Right lobe of liver (tissue), 6 donors: ENCODE data around the gene ARHGEF38. TPM values are rescaled to one million over a fixed set of nuclear protein-coding genes. Genes with fewer than 3 reads are reported as not detected.
"Not testable (repeated sequence)": the region's sequence is repeated elsewhere in the genome, so short reads cannot be mapped to it uniquely, and the experiment has no call there.

ENCODE experiments used
- ATAC-seq, 4 donors: fragments of 200-7000 bp; cut with Tn5 transposase; one replicate each; pipeline ENCODE4 v1.9.1; 2020; ENCODE audit warnings: mild to moderate bottlenecking in 4 of 4, moderate library complexity in 4 of 4
- DNase-seq, 3 donors: peaks; one replicate each; pipeline ENCODE4 v3.0.0-alpha.2; 2020
- H3K27ac ChIP-seq, 3 donors: fragments of 200-600 bp; one replicate each; pipeline ENCODE4 v1.8.0; 2022
- H3K27me3 ChIP-seq, 2 donors: fragments of 200-600 bp; one replicate each; pipeline ENCODE4 v1.8.0; 2022
- H3K36me3 ChIP-seq, 4 donors: fragments of 200-600 bp; sonication (generic) in 1 of 4; one replicate each; pipeline versions ENCODE4 v1.5.1 to v1.8.0; 2017 to 2022; ENCODE audit warnings: control low read depth in 1 of 4
- H3K4me1 ChIP-seq, 4 donors: fragments of 200-600 bp; sonication (generic) in 1 of 4; one replicate each; pipeline versions ENCODE4 v1.5.1 to v1.8.0; 2017 to 2022; ENCODE audit warnings: control low read depth in 1 of 4
- H3K4me3 ChIP-seq, 3 donors: fragments of 200-600 bp; one replicate each; pipeline ENCODE4 v1.8.0; 2022
- H3K9me3 ChIP-seq, 4 donors: fragments of 200-600 bp; sonication (generic) in 1 of 4; one replicate each; pipeline versions ENCODE4 v1.5.1 to v1.8.0; 2017 to 2022; ENCODE audit warnings: control low read depth in 1 of 4
- CTCF ChIP-seq, 4 donors: fragments of 200-600 bp in 3 of 4; fragments of 450-650 bp in 1 of 4; IDR thresholded peaks; one replicate each; pipeline versions ENCODE4 v1.5.1 to v1.8.0; 2016 to 2022; ENCODE audit warnings: antibody characterized with exemption in 4 of 4, mild to moderate bottlenecking in 2 of 4
- POLR2A ChIP-seq: fragments of 450-650 bp; IDR thresholded peaks from one replicate; pipeline ENCODE4 v1.6.1; 2017; ENCODE audit warnings: antibody characterized with exemption, mild to moderate bottlenecking
- WGBS: methylation state at CpG from one replicate; pipeline ENCODE4 v1.1.6; 2018; ENCODE audit warnings: low coverage, low lambda C conversion rate; ENCODE audit not compliant: insufficient coverage; ENCODE audit errors: missing lambda C conversion rate; 5-methylcytosine and 5-hydroxymethylcytosine counted together
- intact Hi-C, 2 donors: fragments of 100-400 bp; cut with DNase I; formaldehyde crosslinking; loops; one replicate each; pipeline versions ENCODE4 v1.11.2 to v1.14.1; 2022
- small RNA-seq, 2 experiments: library from RNA; depleted of rRNA; stranded (forward); fragments of <200 nt; gene quantifications; one replicate each; pipeline ENCODE3, GENCODE V24; 2016
- total RNA-seq, 6 experiments: library from RNA; depleted of rRNA in 2 of 6; stranded (reverse); fragments of >200 nt in 2 of 6; fragmentation: NEBNext Ultra II Directional in 3 of 6; extraction: Animal tissue kit (Norgen Biotek cat#: 25700) in 3 of 6; gene quantifications; one replicate each; pipeline versions ENCODE4 v1.1.0 to v1.2.4, GENCODE V29; 2016 to 2023
- donor health status: DM: no; HTN: yes; CAD: no.
- donor health status: DM: no; HTN: no; CAD: no.
- donor health status: DM: no; HTN: no; CAD: no.
- donor health status: DM: no; HTN: yes; CAD: no.
- donor health status: DM: no; HTN: yes; CAD: no.

ARHGEF38 gene
- total RNA-seq, 6 experiments from 2014 or later, result 0.06 to 0.55 (median 0.15) TPM

DNA sequence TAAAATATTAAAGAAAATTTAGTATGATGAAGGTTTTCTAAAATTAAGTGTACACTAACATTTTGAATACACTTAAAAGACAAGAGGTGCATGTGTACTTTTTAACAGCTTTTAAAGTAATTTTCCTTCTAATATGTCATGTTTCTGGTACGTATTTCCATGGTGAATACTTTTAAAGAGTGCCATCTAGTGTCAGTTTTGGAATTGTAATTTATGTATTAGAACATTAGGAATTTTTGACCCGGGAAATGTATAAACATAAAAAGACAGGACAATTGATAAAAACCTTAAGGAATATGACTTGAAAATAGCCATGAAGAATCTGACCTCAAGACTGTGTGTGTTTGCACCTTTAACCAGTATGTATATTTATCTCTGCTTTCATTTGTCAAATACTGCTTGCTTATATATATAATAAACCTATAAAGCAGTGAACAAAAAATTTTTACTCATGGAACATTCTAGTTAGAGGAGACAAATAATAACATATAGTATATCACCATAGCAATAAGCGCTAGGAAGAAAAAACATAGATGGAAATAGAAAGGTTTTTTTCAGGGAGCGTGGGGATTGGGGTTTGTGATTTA lies 163.4 kb downstream of the ARHGEF38 start:
- Histone ChIP-seq H3K4me1 (peaks cover 0 to 15% (median 0%) of the 10 kb centered on the region in 4 donors), H3K4me3 (no peak overlapping the region), H3K27me3 (no peaks in the 10 kb centered on the region), H3K27ac (no peak overlapping the region), H3K9me3 (no peaks in the 10 kb centered on the region), H3K36me3 (peaks cover 0 to 3% (median 0%) of the 10 kb centered on the region in 4 donors)
- TF ChIP-seq POLR2A, result no peak
- TF ChIP-seq CTCF (IDR thresholded peaks at IDR 0.05), result peak; percentile 51 to 60 (median 58)
- DNase-seq (no peak), ATAC-seq (peak; percentile 36 to 63 (median 54))
- 43% methylated on average over 4 of the region's 4 CpGs for WGBS
- intact Hi-C loops, result no loop called here

GRCh38 chr4:105719204-105719603 lies 166.8 kb downstream of the ARHGEF38 start:
- DNase-seq, result no peak
- Histone ChIP-seq H3K4me1 (no peaks in the 10 kb centered on the region), H3K4me3 (no peak overlapping the region), H3K36me3 (peaks cover 0 to 3% (median 0%) of the 10 kb centered on the region in 4 donors), H3K9me3 (no peaks in the 10 kb centered on the region), H3K27me3 (no peaks in the 10 kb centered on the region), H3K27ac (no peak overlapping the region)
- 75% methylated on average over 2 of the region's 2 CpGs for WGBS
- intact Hi-C loops, result no loop called here
- TF ChIP-seq CTCF (IDR thresholded peaks at IDR 0.05), result no peak
- TF ChIP-seq POLR2A, result no peak
- ATAC-seq, result no peak

DNA sequence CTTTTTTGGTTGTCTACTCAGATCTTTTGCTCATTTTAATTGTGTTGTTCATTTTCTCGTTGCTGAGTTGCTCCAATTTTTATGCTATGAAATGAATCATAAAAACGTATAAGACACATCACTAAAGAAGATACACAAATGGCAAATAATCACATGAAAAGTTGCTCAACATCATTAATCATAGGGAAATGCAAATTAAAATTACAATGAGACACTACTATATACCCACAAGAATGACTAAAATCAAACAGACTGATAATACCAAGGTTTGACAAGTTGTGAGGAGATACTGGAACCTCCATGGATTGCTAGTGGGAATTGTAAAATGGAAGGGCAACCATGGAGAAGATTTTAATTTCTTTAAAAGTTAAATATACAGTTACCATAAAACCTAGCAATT lies 173.2 kb downstream of the ARHGEF38 start:
- no peaks in the 10 kb centered on the region for H3K36me3 ChIP-seq
- TF ChIP-seq POLR2A (no peak), CTCF (IDR thresholded peaks at IDR 0.05) (no peak)
- H3K9me3 ChIP-seq, result no peaks in the 10 kb centered on the region
- intact Hi-C loops, result no loop called here
- no peaks in the 10 kb centered on the region for H3K4me1 ChIP-seq
- WGBS, result 96% methylated on average over 2 of the region's 2 CpGs
- H3K27ac ChIP-seq, result no peak overlapping the region
- DNase-seq (no peak), ATAC-seq (no peak)
- H3K27me3 ChIP-seq, result no peaks in the 10 kb centered on the region
- no peak overlapping the region for H3K4me3 ChIP-seq

DNA sequence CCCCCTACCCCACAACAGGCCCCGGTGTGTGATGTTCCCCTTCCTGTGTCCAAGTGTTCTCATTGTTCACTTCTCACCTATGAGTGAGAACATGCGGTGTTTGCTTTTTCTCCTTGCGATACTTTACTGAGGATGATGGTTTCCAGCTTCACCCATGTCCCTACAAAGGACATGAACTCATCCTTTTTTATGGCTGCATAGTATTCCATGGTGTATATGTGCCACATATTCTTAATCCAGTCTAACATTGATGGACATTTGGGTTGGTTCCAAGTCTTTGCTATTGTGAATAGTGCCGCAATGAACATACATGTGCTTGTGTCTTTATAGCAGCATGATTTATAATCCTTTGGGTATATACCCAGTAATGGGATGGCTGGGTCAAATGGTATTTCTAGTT lies 177.5 kb downstream of the ARHGEF38 start:
- intact Hi-C loops, result not testable (repeated sequence)
- 88% methylated on average over 4 of the region's 4 CpGs for WGBS

More for the DNA sequence above, 177.5 kb downstream of the ARHGEF38 start:
- H3K9me3 ChIP-seq, H3K27ac ChIP-seq, H3K27me3 ChIP-seq, H3K36me3 ChIP-seq, ATAC-seq, H3K4me3 ChIP-seq, H3K4me1 ChIP-seq, DNase-seq: not testable (repeated sequence)

Small RNA genes lying within 50 kb of the gene (small RNA-seq; reads per million reads assigned to genes)
- 0 reads per million in 2 experiments for gene ATP5F1EP1

Other genes with a start within 250 kb of the ARHGEF38 start
- gene PPA2, start 78.6 kb upstream of the ARHGEF38 start, total RNA-seq, result 10 to 100 TPM; 45.9 to 78.3 (median 65.1) TPM
- 10 to 100 TPM in 5 of 6 experiments, 1 to 10 TPM in 1; 9.3 to 19.0 (median 12.5) TPM for gene INTS12, start 156.1 kb downstream of the ARHGEF38 start, total RNA-seq
- gene GSTCD, start 156.2 kb downstream of the ARHGEF38 start, total RNA-seq, result 10 to 100 TPM in 1 of 6 experiments, 1 to 10 TPM in 5; 2.6 to 11.0 (median 3.6) TPM